Hematopoietic multipotent progenitor cell treated with erythropoietin and hydrocortisone succinate and interleukin-3 and kit ligand, for 17 days (in vitro differentiated cells): ENCODE data around the gene CDC14A.
A peak's percentile ranks its signal among the peaks of the same experiment; 100 is the strongest.

Experiments
- DNase-seq: peaks from one replicate; pipeline ENCODE4 v3.0.0-alpha.2; 2015; ENCODE audit warnings: low spot score

The CDC14A gene

DNA sequence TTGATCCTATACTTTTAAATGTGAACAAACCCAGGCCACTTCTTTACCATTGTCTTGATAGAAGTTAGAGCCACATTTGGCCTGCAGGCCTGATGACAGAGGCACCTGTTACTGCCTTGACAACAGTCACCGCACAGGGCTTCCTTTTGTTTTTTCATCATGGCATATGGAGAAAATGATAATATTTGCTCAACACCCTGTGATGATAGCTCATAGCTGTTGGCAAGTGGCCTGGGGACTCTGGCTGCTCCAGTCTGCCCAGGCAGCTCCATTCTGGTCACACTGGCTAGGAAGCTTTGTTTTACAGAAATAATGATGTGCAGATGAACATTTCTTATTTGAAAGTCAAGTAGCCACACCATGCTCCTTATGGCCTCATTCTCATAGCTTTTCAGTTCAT, 96.1 kb downstream of the CDC14A start:
- no peak for DNase-seq

DNA sequence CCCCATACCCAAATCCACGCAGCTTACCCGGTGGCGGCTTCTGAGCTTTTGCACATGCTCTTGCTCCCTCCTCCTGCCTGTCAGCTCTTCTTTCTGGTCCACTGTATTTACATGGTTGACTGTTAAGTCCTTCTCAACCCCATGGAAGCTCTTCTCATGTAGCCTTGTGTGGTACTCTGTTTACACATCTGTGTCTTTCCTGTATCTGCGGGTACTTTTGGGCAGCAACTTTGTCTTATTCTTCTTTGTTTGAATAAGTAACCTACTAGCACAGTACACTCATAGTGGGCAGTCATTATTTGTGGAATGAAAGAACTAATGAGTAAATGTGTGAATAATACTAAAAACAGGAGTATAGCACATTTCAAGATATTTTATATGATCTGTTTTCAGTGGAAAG, 97.2 kb downstream of the CDC14A start:
- no peak for DNase-seq

GRCh38 chr1:100452641-100453040, 100.3 kb downstream of the CDC14A start:
- DNase-seq = no peak

- peak; percentile 38 for DNase-seq
Measured at GRCh38 chr1:100455478-100456072, 103.3 kb downstream of the CDC14A start.

DNA sequence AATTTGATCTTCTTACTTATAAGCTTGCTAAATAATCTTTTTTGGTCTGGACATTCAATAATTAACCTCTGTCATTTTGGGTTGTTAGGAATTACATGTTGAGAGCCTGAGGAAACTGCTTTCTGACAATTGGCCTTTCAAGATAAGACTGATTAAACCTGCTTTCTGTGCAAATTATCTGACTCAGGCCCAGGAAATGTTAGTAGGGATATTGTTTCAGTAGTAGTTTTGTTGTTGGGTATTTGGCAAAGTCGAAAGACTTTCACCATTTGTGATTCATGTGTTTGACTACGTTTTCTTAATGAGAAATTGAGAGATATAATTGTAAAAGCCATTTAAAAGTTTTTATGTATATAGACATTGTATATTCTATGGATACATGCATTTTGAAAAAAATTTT, 104.6 kb downstream of the CDC14A start:
- DNase-seq = no peak

DNA sequence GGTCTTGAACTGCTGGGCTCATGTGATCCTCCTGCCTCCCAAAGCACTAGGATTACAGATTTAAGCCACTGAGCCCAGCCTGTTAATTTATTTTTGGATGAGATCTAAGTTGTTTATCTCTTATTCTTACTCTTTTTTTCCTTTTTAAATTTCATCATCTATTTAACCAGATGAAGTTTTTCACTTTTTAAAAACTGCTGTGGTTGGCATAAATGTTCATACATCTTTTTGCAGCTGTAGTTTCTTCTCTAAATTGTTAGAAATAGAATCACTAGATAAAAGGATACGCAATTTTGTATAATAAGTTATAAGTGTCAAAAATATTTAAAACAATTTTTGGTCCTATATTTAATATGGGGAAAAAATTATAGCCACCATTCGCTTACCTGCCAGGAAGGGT, 105.4 kb downstream of the CDC14A start:
- DNase-seq = no peak

- DNase-seq = no peak
Measured at GRCh38 chr1:100458661-100459357, 106.5 kb downstream of the CDC14A start.

DNA sequence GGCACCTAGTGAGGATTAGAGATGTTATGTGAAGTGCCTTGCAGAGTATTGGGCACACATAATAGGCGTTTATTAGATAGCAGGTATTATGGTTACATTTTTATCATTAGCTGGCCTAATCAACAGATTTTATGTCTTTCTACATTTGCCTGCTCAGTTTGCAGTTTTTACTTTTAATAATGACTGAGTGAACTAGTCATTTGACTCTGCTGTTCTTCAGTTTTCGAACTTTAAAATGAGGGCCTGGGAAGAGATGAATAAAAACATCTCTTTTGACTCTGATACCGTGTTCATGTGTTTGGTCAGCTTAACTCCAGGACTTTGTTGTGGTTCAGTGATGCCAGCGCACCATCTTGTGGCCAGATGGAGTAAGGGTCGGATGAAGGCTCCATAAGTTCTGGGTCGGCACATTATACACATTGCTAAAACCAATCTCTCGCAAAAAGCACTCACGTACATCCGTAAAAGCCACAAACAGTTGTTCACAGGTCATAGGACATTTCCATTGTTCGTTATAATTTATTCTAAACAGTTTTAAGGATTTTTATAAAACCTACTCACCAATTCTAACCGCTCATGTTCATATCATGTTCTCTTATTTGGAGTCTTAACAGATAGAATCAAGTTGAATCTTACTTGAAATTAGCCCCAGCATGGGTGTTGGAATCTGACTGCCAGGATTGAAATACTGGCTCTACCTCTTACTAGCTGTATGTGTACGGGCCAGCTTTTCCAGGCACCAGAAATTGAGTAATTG, 107.2 kb downstream of the CDC14A start:
- DNase-seq = peak; percentile 82

- no peak for DNase-seq
Measured at GRCh38 chr1:100461222-100461621, 108.9 kb downstream of the CDC14A start.

GRCh38 chr1:100462326-100463025, 110.2 kb downstream of the CDC14A start:
- no peak for DNase-seq

DNA sequence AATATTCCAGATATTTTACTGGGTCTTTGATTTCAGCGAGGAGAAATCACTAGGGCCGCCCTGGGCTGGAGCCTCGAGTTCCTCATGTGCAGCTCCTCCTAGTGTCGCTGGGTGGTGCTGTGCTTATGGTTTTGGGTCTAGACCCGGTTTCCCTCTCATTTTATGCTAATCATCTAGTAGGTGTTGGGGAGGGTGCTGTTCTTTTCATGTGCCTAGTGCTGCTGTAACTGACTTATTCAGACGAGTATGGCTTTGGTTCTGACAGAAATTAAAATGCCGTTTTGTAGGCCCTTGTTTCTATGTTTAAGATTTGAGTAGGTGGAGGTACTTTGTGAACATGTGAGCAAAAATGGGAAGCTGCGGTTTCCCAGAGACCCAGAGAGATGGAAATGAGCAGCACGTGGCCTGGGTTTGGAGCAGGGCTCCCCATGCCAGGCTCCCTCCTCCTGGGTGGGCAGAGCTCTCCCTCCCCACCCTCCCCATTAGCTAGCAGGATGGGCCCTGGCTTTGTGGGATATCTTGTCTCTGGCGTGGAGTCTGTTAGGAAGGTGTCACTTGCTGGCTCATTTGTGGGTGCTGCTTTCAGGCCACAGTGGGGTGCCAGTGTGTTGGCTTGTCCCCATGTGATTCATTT, 111.6 kb downstream of the CDC14A start:
- peak; percentile 57 for DNase-seq

DNA sequence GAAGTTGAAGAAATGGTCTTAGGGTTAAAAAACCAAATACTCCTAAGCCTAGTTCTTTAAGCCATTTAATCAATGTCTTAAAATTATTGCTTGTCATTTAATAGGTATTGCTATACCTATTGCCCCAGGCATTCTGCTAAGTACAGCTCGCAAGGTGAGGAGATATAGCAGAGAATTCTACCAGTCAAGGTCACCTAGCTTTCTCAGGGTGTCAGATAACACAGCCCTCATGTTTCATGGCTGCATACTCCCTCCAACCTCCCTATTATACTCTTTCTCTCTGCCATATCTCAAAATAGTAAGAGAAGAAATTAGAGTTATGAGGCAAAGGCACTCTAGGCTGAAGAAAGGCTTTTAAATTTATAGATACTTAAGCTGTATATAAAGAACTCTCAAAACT, 117.3 kb downstream of the CDC14A start:
- no peak for DNase-seq

- DNase-seq = no peak
Measured at GRCh38 chr1:100474834-100475233, 122.5 kb downstream of the CDC14A start.

GRCh38 chr1:100476735-100477290, 124.5 kb downstream of the CDC14A start:
- DNase-seq = no peak

DNA sequence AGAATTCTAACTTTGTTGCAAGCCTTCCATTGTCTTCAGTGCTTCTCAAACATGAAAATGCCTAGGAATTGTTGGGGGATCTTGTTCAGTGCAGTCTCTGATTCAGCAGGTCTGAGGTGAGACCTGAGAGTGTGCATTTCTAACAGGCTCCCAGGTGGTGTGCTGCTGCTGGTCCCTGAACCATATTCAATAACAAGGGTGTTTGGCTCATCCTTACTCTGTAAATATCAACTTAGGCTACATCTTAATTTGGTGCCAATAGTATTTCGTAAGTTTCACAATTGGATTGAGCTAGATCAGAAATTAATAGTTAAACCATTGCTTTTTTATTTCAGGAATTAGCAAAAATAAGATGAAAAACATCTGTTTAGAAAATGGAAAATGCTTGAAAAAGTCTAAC, 126.5 kb downstream of the CDC14A start:
- no peak for DNase-seq

DNA sequence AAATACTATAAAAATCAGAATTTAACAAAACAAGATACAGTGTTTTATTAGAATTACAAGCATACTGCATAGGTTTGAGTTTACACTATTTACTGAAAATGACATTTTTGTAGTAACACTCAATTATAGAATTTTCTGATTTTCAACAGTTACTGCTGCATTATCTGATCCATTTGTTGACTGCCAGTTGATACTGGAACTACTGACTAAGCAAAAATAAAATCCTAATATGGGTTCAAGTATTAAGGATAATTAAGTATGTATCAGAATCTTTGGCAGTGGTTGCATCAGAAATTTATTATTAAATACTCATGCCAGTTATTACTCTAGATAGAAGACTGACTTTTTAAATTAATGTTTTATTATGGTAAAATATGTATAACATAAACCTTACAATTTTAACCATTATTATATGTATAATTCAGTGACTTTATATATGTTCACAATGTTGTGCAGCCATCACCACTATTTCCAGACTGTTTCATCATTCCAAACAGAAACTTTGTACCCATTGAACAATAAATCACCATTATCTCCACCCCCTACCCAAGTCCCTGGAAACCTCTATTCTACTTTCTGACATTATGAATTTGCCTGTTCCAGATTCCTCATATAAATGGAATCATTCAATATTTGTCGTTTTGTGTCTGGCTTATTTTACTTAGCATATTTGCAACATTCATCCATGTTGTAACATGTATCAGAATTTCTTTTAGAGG, 127.5 kb downstream of the CDC14A start:
- DNase-seq = no peak

DNA sequence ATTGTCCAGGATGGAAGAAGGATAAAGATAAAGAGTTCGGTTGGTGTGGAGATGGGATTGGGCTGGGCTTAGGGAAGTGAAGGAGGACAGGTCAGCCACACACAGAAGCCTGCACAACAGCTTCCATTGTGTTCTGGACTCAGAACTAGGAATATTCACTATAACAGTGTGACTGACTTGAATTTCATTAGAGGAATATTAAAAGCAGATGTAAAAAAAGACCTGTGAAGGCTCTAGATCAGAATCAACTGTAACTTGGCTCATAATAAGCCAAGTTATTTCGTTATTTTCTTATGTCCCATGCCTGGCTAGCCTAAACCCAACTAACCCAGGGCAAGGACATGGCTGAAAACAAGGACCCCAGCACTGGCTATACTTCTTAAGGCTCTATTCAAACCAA, 129.0 kb downstream of the CDC14A start:
- DNase-seq = no peak

GRCh38 chr1:100482167-100482566, 129.9 kb downstream of the CDC14A start:
- DNase-seq = no peak

GRCh38 chr1:100482748-100483147, 130.4 kb downstream of the CDC14A start:
- no peak for DNase-seq

DNA sequence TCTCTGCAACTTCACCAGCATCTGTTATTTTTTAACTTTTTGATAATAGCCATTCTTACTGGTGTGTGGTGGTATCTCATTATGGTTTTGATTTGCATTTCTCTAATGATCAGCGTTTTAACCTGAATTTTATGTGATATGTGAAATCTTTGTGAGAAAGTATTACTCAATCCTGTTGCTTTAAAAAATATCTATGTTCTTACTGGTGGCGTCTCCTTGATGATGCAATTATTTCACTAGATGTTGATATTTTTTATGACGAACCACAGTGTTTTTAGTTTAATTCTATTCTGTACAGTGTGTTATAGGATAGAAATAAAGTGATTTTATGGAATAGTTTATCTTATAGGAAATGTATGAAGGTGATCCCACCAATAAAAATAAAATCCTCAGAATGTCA, 130.9 kb downstream of the CDC14A start:
- no peak for DNase-seq

DNA sequence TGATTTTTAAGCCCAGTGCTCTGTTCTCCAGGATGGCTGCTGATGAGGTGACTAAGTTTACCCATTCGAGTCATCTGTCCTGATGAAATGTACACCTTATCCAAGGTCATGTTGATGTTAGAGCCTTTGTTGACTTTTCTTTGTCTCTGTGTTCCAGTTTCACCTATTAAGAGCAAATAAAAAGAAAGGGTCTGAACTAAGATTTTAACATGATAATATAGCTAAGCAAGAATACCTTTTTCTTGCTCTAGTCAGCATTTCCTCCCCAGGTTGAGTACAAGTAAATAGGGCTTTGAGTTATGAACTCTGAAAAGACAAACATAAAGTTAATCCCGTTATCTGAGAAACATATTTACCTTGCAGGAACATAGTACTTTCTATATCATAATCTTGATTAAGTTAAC, 133.6 kb downstream of the CDC14A start:
- DNase-seq = no peak
